ENCODE data around the gene AAMP.

DNA sequence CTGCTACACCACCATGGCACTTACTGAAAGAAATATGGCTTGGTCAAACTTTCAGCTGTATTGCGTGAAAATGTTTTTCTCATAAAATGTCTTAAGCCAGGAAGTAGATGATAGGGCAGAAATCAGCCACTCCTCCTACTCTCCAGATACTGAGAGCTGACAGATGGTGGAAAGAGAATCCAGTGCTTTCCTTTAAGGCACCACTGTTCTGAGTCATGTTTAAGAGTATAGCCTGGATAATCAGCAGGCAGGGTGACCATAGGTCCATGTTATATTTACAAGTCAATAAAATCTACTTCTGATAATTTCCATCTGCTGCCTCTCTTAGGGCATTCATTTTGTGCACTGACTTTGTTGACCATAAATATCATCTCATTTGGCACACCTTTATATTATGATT is 31.1 kb downstream of the AAMP start:
- TF ChIP-seq, protein P1, sequence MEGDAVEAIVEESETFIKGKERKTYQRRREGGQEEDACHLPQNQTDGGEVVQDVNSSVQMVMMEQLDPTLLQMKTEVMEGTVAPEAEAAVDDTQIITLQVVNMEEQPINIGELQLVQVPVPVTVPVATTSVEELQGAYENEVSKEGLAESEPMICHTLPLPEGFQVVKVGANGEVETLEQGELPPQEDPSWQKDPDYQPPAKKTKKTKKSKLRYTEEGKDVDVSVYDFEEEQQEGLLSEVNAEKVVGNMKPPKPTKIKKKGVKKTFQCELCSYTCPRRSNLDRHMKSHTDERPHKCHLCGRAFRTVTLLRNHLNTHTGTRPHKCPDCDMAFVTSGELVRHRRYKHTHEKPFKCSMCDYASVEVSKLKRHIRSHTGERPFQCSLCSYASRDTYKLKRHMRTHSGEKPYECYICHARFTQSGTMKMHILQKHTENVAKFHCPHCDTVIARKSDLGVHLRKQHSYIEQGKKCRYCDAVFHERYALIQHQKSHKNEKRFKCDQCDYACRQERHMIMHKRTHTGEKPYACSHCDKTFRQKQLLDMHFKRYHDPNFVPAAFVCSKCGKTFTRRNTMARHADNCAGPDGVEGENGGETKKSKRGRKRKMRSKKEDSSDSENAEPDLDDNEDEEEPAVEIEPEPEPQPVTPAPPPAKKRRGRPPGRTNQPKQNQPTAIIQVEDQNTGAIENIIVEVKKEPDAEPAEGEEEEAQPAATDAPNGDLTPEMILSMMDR (IDR thresholded peaks at IDR 0.05; ENCODE audit: insufficient read depth, low read length, poor library complexity, severe bottlenecking), result no peak
- no peak for TF ChIP-seq EZH2phosphoT487 (conservative IDR thresholded peaks at IDR 0.05; ENCODE audit: low read length)

Measured in SU-DHL-6 (cell line).